HL-60 (cell line): ENCODE measurements around the gene BPHL.

Experiments
- DNase-seq, 2 experiments: peaks; one replicate each; pipeline ENCODE4 v3.0.0-alpha.2; 2010 to 2020; ENCODE audit warnings: low read depth in 1 of 2, low spot score in 1 of 2
- H3K27ac ChIP-seq: fragments of 250-450 bp; sonication (Bioruptor Pico); replicated peaks from 2 replicates; pipeline ENCODE4 v1.5.1; 2020; ENCODE audit warnings: mild to moderate bottlenecking, moderate library complexity
- H3K27me3 ChIP-seq: fragments of 250-450 bp; sonication (Bioruptor Pico); 2 replicates; pipeline ENCODE4 v1.5.1; 2021; ENCODE audit warnings: mild to moderate bottlenecking, moderate library complexity; ENCODE audit not compliant: insufficient read depth, poor library complexity, severe bottlenecking
- H3K4me3 ChIP-seq: replicated peaks from 2 replicates; pipeline ENCODE4 v1.5.1; 2011; ENCODE audit warnings: mild to moderate bottlenecking, control low read depth, low read length; ENCODE audit not compliant: insufficient read depth
- CTCF ChIP-seq: IDR thresholded peaks from one replicate; pipeline ENCODE4 v1.5.1; 2011; ENCODE audit warnings: low read length, control low read depth, inconsistent platforms; ENCODE audit not compliant: insufficient read depth
- GABPA ChIP-seq: IDR thresholded peaks from 2 replicates; pipeline ENCODE4 v1.6.1; 2012; ENCODE audit warnings: low read depth
- POLR2AphosphoS5 ChIP-seq: IDR thresholded peaks from 2 replicates; pipeline ENCODE4 v1.6.1; 2012; ENCODE audit warnings: low read depth
- REST ChIP-seq: IDR thresholded peaks from 2 replicates; pipeline ENCODE4 v1.6.1; 2012; ENCODE audit warnings: low read depth; ENCODE audit not compliant: insufficient replicate concordance
- SPI1 ChIP-seq: IDR thresholded peaks from 2 replicates; pipeline ENCODE4 v1.6.1; 2012; ENCODE audit warnings: low read depth, mild to moderate bottlenecking, borderline replicate concordance

The BPHL gene

GRCh38 chr6:3079682-3080081 is 38.8 kb upstream of the BPHL start:
- TF ChIP-seq SPI1: no peak
- no peak for TF ChIP-seq GABPA
- no peak for TF ChIP-seq CTCF
- no peak for TF ChIP-seq POLR2AphosphoS5
- TF ChIP-seq REST: no peak
- DNase-seq: no peak
- Histone ChIP-seq H3K27me3 (no peaks in the 10 kb centered on the region), H3K4me3 (no peak overlapping the region), H3K27ac (no peak overlapping the region)

- no peaks in the 10 kb centered on the region for H3K27me3 ChIP-seq
- peak; percentile 53 for TF ChIP-seq POLR2AphosphoS5
- TF ChIP-seq GABPA: peak; percentile 67
- TF ChIP-seq SPI1: peak; percentile 95
- TF ChIP-seq REST: no peak
- H3K4me3 ChIP-seq: no peak overlapping the region
- peak; percentile 63 to 86 for DNase-seq
- peak overlapping the region; percentile 21; the same call in 1 of the 2 replicates for H3K27ac ChIP-seq
These were observed 36.6 kb upstream of the BPHL start for GRCh38 chr6:3081960-3082359.

GRCh38 chr6:3085074-3085473 is 33.4 kb upstream of the BPHL start:
- H3K4me3 ChIP-seq: no peak overlapping the region
- TF ChIP-seq REST: no peak
- no peak for TF ChIP-seq POLR2AphosphoS5
- no peak for TF ChIP-seq SPI1
- TF ChIP-seq CTCF: no peak
- no peak for TF ChIP-seq GABPA
- H3K27me3 ChIP-seq: no peaks in the 10 kb centered on the region
- no peak for DNase-seq
- H3K27ac ChIP-seq: no peak overlapping the region
